Gastrocnemius medialis (tissue), 4 donors: Measurements from ENCODE around the gene ZBTB1. TPM values are rescaled to one million over a fixed set of nuclear protein-coding genes. Genes with fewer than 3 reads are reported as not detected.

Source experiments
- ATAC-seq, 2 donors: fragments of 150-250 bp; one replicate each; pipeline ENCODE4 v1.9.1; 2016
- DNase-seq, 2 donors: peaks; one replicate each; pipeline ENCODE4 v3.0.0-alpha.2; 2019
- H3K27ac ChIP-seq, 4 donors: fragments of 200-600 bp; sonication (generic); 1 replicate in 1 of 4; 2 replicates in 3 of 4; pipeline ENCODE4 v1.5.1; 2016 to 2018; ENCODE audit warnings: mild to moderate bottlenecking in 2 of 4, moderate library complexity in 1 of 4
- H3K27me3 ChIP-seq, 3 donors: fragments of 200-600 bp; sonication (generic) in 2 of 3; 1 replicate in 1 of 3; 2 replicates in 2 of 3; pipeline versions ENCODE4 v1.5.1 to v1.6.0; 2016 to 2019; ENCODE audit warnings: mild to moderate bottlenecking in 1 of 3, moderate library complexity in 1 of 3
- H3K36me3 ChIP-seq, 2 donors: fragments of 200-600 bp; sonication (generic) in 1 of 2; one replicate each; pipeline ENCODE4 v1.5.1; 2017 to 2018
- H3K4me1 ChIP-seq, 2 donors: fragments of 200-600 bp; sonication (generic) in 1 of 2; one replicate each; pipeline ENCODE4 v1.5.1; 2016 to 2017; ENCODE audit warnings: mild to moderate bottlenecking in 2 of 2
- H3K4me3 ChIP-seq, 4 donors: fragments of 200-600 bp; sonication (generic) in 3 of 4; 1 replicate in 1 of 4; 2 replicates in 3 of 4; pipeline ENCODE4 v1.5.1; 2016 to 2019; ENCODE audit warnings: mild to moderate bottlenecking in 2 of 4
- H3K9me3 ChIP-seq, 3 donors: fragments of 200-600 bp; sonication (generic) in 2 of 3; 1 replicate in 1 of 3; 2 replicates in 2 of 3; pipeline ENCODE4 v1.5.1; 2016 to 2019
- CTCF ChIP-seq, 5 experiments: fragments of 450-650 bp in 3 of 5; fragments of 200-600 bp in 2 of 5; sonication (generic) in 2 of 5; IDR thresholded peaks in 4 of 5; conservative IDR thresholded peaks in 1 of 5; 1 replicate in 4 of 5; 2 replicates in 1 of 5; pipeline ENCODE4 v1.5.1; 2016 to 2019; ENCODE audit warnings: antibody characterized with exemption in 5 of 5, mild to moderate bottlenecking in 3 of 5, moderate library complexity in 3 of 5
- POLR2A ChIP-seq, 2 donors: fragments of 450-650 bp; IDR thresholded peaks; one replicate each; pipeline ENCODE4 v1.6.1; 2017; ENCODE audit warnings: antibody characterized with exemption in 2 of 2, mild to moderate bottlenecking in 2 of 2, moderate library complexity in 2 of 2
- in situ Hi-C, 4 donors: fragments of 200-750 bp; cut with MboI; loops; one replicate each; pipeline versions ENCODE4 v1.15.0 to v1.8.0; 2017; ENCODE audit warnings: low sequenced_read_pairs in 4 of 4
- intact Hi-C: fragments of 100-400 bp; cut with DNase I; formaldehyde crosslinking; loops from one replicate; pipeline ENCODE4 v1.15.1; 2023; ENCODE audit warnings: low total_unique reads
- total RNA-seq, 4 donors: library from RNA; depleted of rRNA; stranded (reverse); fragments of >200 nt; gene quantifications; one replicate each; pipeline versions ENCODE4 v1.1.0 to v1.2.3, GENCODE V29; 2016

ZBTB1 gene
- total RNA-seq, 4 donors from 2014 or later, result 36.9 to 49.2 (median 38.0) TPM

GRCh38 chr14:64549016-64549415, 44.4 kb downstream of the ZBTB1 start:
- H3K9me3 ChIP-seq, result no peaks in the 10 kb centered on the region
- in situ Hi-C loops (loop anchor here in 2 of 4 donors (10.0 to 25.0 kb wide), 2 partner anchors 86 to 88 kb away; no protein-coding TSS in a partner anchor), intact Hi-C loops (loop anchor here (10.0 kb wide), 1 partner anchor 216 kb away; no protein-coding TSS in a partner anchor)
- H3K4me3 ChIP-seq, result peak overlapping the region in 2 of 4 donors; percentile 41 to 47
- TF ChIP-seq CTCF (IDR thresholded peaks at IDR 0.05 in 4 of 5, conservative IDR thresholded peaks at IDR 0.05 in 1 of 5), result no peak
- DNase-seq, result no peak
- H3K36me3 ChIP-seq, result no peaks in the 10 kb centered on the region
- no peak overlapping the region for H3K27ac ChIP-seq
- no peak for ATAC-seq
- H3K27me3 ChIP-seq, result no peaks in the 10 kb centered on the region
- peaks cover 15% of the 10 kb centered on the region in 2 donors for H3K4me1 ChIP-seq

- no peak for DNase-seq
- Histone ChIP-seq H3K36me3 (no peaks in the 10 kb centered on the region), H3K27me3 (no peaks in the 10 kb centered on the region), H3K9me3 (no peaks in the 10 kb centered on the region), H3K27ac (peak within 1 kb of the TSS in 1 of 4 donors; percentile 15), H3K4me3 (peak within 1 kb of the TSS; percentile 41 to 49 (median 46)), H3K4me1 (peaks cover 6 to 9% of the 10 kb centered on the region in 2 donors)
- in situ Hi-C loops, result loop anchor here in 2 of 4 donors (10.0 to 25.0 kb wide), 2 partner anchors 85 to 87 kb away; no protein-coding TSS in a partner anchor
- TF ChIP-seq POLR2A (IDR thresholded peaks at IDR 0.05) (no peak), CTCF (IDR thresholded peaks at IDR 0.05 in 4 of 5, conservative IDR thresholded peaks at IDR 0.05 in 1 of 5) (no peak)
- peak; percentile 33 to 76 for ATAC-seq
- intact Hi-C loops, result loop anchor here (10.0 kb wide), 1 partner anchor 215 kb away; no protein-coding TSS in a partner anchor
Observed at GRCh38 chr14:64549791-64550620, 45.4 kb downstream of the ZBTB1 start, which contains the start of gene PPP1R36. Gene PPP1R36 (plus strand): TSS chr14:64549961. CDS start chr14:64549998, 37 bp downstream.

- DNase-seq, result no peak
- TF ChIP-seq CTCF (IDR thresholded peaks at IDR 0.05 in 4 of 5, conservative IDR thresholded peaks at IDR 0.05 in 1 of 5) (no peak), POLR2A (IDR thresholded peaks at IDR 0.05) (no peak)
- H3K36me3 ChIP-seq, result no peaks in the 10 kb centered on the region
- H3K9me3 ChIP-seq, result no peaks in the 10 kb centered on the region
- in situ Hi-C loops, result no loop called here
- H3K4me1 ChIP-seq, result peaks cover 0 to 6% of the 10 kb centered on the region in 2 donors
- no peaks in the 10 kb centered on the region for H3K27me3 ChIP-seq
- H3K4me3 ChIP-seq, result no peak overlapping the region
- intact Hi-C loops, result no loop called here
- H3K27ac ChIP-seq, result no peak overlapping the region
- ATAC-seq, result no peak
Observed at GRCh38 chr14:64550621-64551333, 46.2 kb downstream of the ZBTB1 start.

- intact Hi-C loops (no loop called here), in situ Hi-C loops (no loop called here)
- H3K4me3 ChIP-seq, result no peak overlapping the region
- ATAC-seq, result no peak
- no peaks in the 10 kb centered on the region for H3K36me3 ChIP-seq
- no peaks in the 10 kb centered on the region for H3K27me3 ChIP-seq
- DNase-seq, result no peak
- peaks cover 0 to 3% of the 10 kb centered on the region in 2 donors for H3K4me1 ChIP-seq
- H3K27ac ChIP-seq, result no peak overlapping the region
- no peaks in the 10 kb centered on the region for H3K9me3 ChIP-seq
- TF ChIP-seq POLR2A (IDR thresholded peaks at IDR 0.05) (no peak), CTCF (IDR thresholded peaks at IDR 0.05 in 4 of 5, conservative IDR thresholded peaks at IDR 0.05 in 1 of 5) (no peak)
Observed at GRCh38 chr14:64554556-64554955, 50.0 kb downstream of the ZBTB1 start.
